Gastrocnemius medialis (tissue), 4 donors: ENCODE measurements around the gene SLC12A7. TPM values are rescaled to one million over a fixed set of nuclear protein-coding genes. Genes with fewer than 3 reads are reported as not detected.

Source experiments
- ATAC-seq, 2 donors: fragments of 150-250 bp; one replicate each; pipeline ENCODE4 v1.9.1; 2016
- DNase-seq, 2 donors: peaks; one replicate each; pipeline ENCODE4 v3.0.0-alpha.2; 2019
- H3K27ac ChIP-seq, 4 donors: fragments of 200-600 bp; sonication (generic); 1 replicate in 1 of 4; 2 replicates in 3 of 4; pipeline ENCODE4 v1.5.1; 2016 to 2018; ENCODE audit warnings: mild to moderate bottlenecking in 2 of 4, moderate library complexity in 1 of 4
- H3K27me3 ChIP-seq, 3 donors: fragments of 200-600 bp; sonication (generic) in 2 of 3; 1 replicate in 1 of 3; 2 replicates in 2 of 3; pipeline versions ENCODE4 v1.5.1 to v1.6.0; 2016 to 2019; ENCODE audit warnings: mild to moderate bottlenecking in 1 of 3, moderate library complexity in 1 of 3
- H3K36me3 ChIP-seq, 2 donors: fragments of 200-600 bp; sonication (generic) in 1 of 2; one replicate each; pipeline ENCODE4 v1.5.1; 2017 to 2018
- H3K4me1 ChIP-seq, 2 donors: fragments of 200-600 bp; sonication (generic) in 1 of 2; one replicate each; pipeline ENCODE4 v1.5.1; 2016 to 2017; ENCODE audit warnings: mild to moderate bottlenecking in 2 of 2
- H3K4me3 ChIP-seq, 4 donors: fragments of 200-600 bp; sonication (generic) in 3 of 4; 1 replicate in 1 of 4; 2 replicates in 3 of 4; pipeline ENCODE4 v1.5.1; 2016 to 2019; ENCODE audit warnings: mild to moderate bottlenecking in 2 of 4
- H3K9me3 ChIP-seq, 3 donors: fragments of 200-600 bp; sonication (generic) in 2 of 3; 1 replicate in 1 of 3; 2 replicates in 2 of 3; pipeline ENCODE4 v1.5.1; 2016 to 2019
- CTCF ChIP-seq, 5 experiments: fragments of 450-650 bp in 3 of 5; fragments of 200-600 bp in 2 of 5; sonication (generic) in 2 of 5; IDR thresholded peaks in 4 of 5; conservative IDR thresholded peaks in 1 of 5; 1 replicate in 4 of 5; 2 replicates in 1 of 5; pipeline ENCODE4 v1.5.1; 2016 to 2019; ENCODE audit warnings: antibody characterized with exemption in 5 of 5, mild to moderate bottlenecking in 3 of 5, moderate library complexity in 3 of 5
- POLR2A ChIP-seq, 2 donors: fragments of 450-650 bp; IDR thresholded peaks; one replicate each; pipeline ENCODE4 v1.6.1; 2017; ENCODE audit warnings: antibody characterized with exemption in 2 of 2, mild to moderate bottlenecking in 2 of 2, moderate library complexity in 2 of 2
- in situ Hi-C, 4 donors: fragments of 200-750 bp; cut with MboI; loops; one replicate each; pipeline versions ENCODE4 v1.15.0 to v1.8.0; 2017; ENCODE audit warnings: low sequenced_read_pairs in 4 of 4
- intact Hi-C: fragments of 100-400 bp; cut with DNase I; formaldehyde crosslinking; loops from one replicate; pipeline ENCODE4 v1.15.1; 2023; ENCODE audit warnings: low total_unique reads
- total RNA-seq, 4 donors: library from RNA; depleted of rRNA; stranded (reverse); fragments of >200 nt; gene quantifications; one replicate each; pipeline versions ENCODE4 v1.1.0 to v1.2.3, GENCODE V29; 2016

SLC12A7 gene
- total RNA-seq, 4 donors from 2014 or later = 1.6 to 5.3 (median 3.5) TPM

GRCh38 chr5:1075555-1075881 lies 36.3 kb downstream of the SLC12A7 start:
- Histone ChIP-seq H3K9me3 (no peaks in the 10 kb centered on the region), H3K4me3 (no peak overlapping the region), H3K27me3 (no peaks in the 10 kb centered on the region), H3K4me1 (no peaks in the 10 kb centered on the region), H3K27ac (no peak overlapping the region), H3K36me3 (no peaks in the 10 kb centered on the region)
- intact Hi-C loops (no loop called here), in situ Hi-C loops (no loop called here)
- ATAC-seq (no peak), DNase-seq (no peak)
- no peak for TF ChIP-seq POLR2A (IDR thresholded peaks at IDR 0.05)
- no peak for TF ChIP-seq CTCF (IDR thresholded peaks at IDR 0.05 in 4 of 5, conservative IDR thresholded peaks at IDR 0.05 in 1 of 5)

GRCh38 chr5:1074816-1075554 lies 36.9 kb downstream of the SLC12A7 start:
- no peaks in the 10 kb centered on the region for H3K36me3 ChIP-seq
- intact Hi-C loops (no loop called here), in situ Hi-C loops (no loop called here)
- H3K4me1 ChIP-seq = no peaks in the 10 kb centered on the region
- DNase-seq (no peak), ATAC-seq (no peak)
- no peaks in the 10 kb centered on the region for H3K27me3 ChIP-seq
- H3K4me3 ChIP-seq = no peak overlapping the region
- H3K9me3 ChIP-seq = no peaks in the 10 kb centered on the region
- TF ChIP-seq POLR2A (IDR thresholded peaks at IDR 0.05) (no peak), CTCF (IDR thresholded peaks at IDR 0.05 in 4 of 5, conservative IDR thresholded peaks at IDR 0.05 in 1 of 5) (no peak)
- no peak overlapping the region for H3K27ac ChIP-seq

- H3K27ac ChIP-seq = no peak overlapping the region
- intact Hi-C loops (no loop called here), in situ Hi-C loops (no loop called here)
- TF ChIP-seq POLR2A (IDR thresholded peaks at IDR 0.05) = no peak
- no peaks in the 10 kb centered on the region for H3K36me3 ChIP-seq
- no peak overlapping the region for H3K4me3 ChIP-seq
- DNase-seq (no peak), ATAC-seq (no peak)
- H3K9me3 ChIP-seq = no peaks in the 10 kb centered on the region
- no peaks in the 10 kb centered on the region for H3K27me3 ChIP-seq
- H3K4me1 ChIP-seq = no peaks in the 10 kb centered on the region
These were observed 37.6 kb downstream of the SLC12A7 start for GRCh38 chr5:1074226-1074625.

GRCh38 chr5:1073239-1074102 lies 38.4 kb downstream of the SLC12A7 start:
- no peaks in the 10 kb centered on the region for H3K9me3 ChIP-seq
- DNase-seq (no peak), ATAC-seq (no peak)
- in situ Hi-C loops (no loop called here), intact Hi-C loops (no loop called here)
- no peak overlapping the region for H3K4me3 ChIP-seq
- no peaks in the 10 kb centered on the region for H3K4me1 ChIP-seq
- no peaks in the 10 kb centered on the region for H3K36me3 ChIP-seq
- no peak overlapping the region for H3K27ac ChIP-seq
- no peaks in the 10 kb centered on the region for H3K27me3 ChIP-seq
- TF ChIP-seq CTCF (IDR thresholded peaks at IDR 0.05 in 4 of 5, conservative IDR thresholded peaks at IDR 0.05 in 1 of 5) = no peak
- no peak for TF ChIP-seq POLR2A (IDR thresholded peaks at IDR 0.05)

GRCh38 chr5:1069720-1070088 lies 42.2 kb downstream of the SLC12A7 start:
- no peaks in the 10 kb centered on the region for H3K9me3 ChIP-seq
- intact Hi-C loops = no loop called here
- in situ Hi-C loops = no loop called here
- TF ChIP-seq POLR2A (IDR thresholded peaks at IDR 0.05) (no peak), CTCF (IDR thresholded peaks at IDR 0.05 in 4 of 5, conservative IDR thresholded peaks at IDR 0.05 in 1 of 5) (no peak)
- H3K4me1 ChIP-seq = no peaks in the 10 kb centered on the region
- no peak for ATAC-seq
- H3K27ac ChIP-seq = no peak overlapping the region
- H3K4me3 ChIP-seq = no peak overlapping the region
- no peak for DNase-seq
- H3K36me3 ChIP-seq = no peaks in the 10 kb centered on the region
- H3K27me3 ChIP-seq = no peaks in the 10 kb centered on the region
